Measurements from ENCODE around the gene CA10. TPM values are rescaled to one million over a fixed set of nuclear protein-coding genes. Genes with fewer than 3 reads are reported as not detected.

CA10 gene
- total RNA-seq, 2 donors from 2014 or later, result not detected

GRCh38 chr17:51751072-51751471 lies 407.4 kb downstream of the CA10 start:
- H3K4me1 ChIP-seq (ENCODE audit: control insufficient read depth in 1 of 2, low read depth in 2 of 2), result no peaks in the 10 kb centered on the region
- DNase-seq (ENCODE audit: low spot score) (no peak), ATAC-seq (ENCODE audit: insufficient number of reproducible peaks, low FRiP score, low read depth) (no peak)
- no peaks in the 10 kb centered on the region for H3K27me3 ChIP-seq (replicated peaks; ENCODE audit: insufficient read depth)
- no peak overlapping the region for H3K4me3 ChIP-seq
- no peaks in the 10 kb centered on the region for H3K9me3 ChIP-seq
- no peaks in the 10 kb centered on the region for H3K36me3 ChIP-seq
- no peak for TF ChIP-seq CTCF (IDR thresholded peaks at IDR 0.05)
- no peak overlapping the region for H3K27ac ChIP-seq

- H3K9me3 ChIP-seq, result no peaks in the 10 kb centered on the region
- no peaks in the 10 kb centered on the region for H3K36me3 ChIP-seq
- H3K27me3 ChIP-seq (replicated peaks; ENCODE audit: insufficient read depth), result no peaks in the 10 kb centered on the region
- ATAC-seq (ENCODE audit: insufficient number of reproducible peaks, low FRiP score, low read depth) (no peak), DNase-seq (ENCODE audit: low spot score) (no peak)
- no peaks in the 10 kb centered on the region for H3K4me1 ChIP-seq (ENCODE audit: control insufficient read depth in 1 of 2, low read depth in 2 of 2)
- H3K27ac ChIP-seq, result no peak overlapping the region
- no peak overlapping the region for H3K4me3 ChIP-seq
- TF ChIP-seq CTCF (IDR thresholded peaks at IDR 0.05), result no peak
Observed at GRCh38 chr17:51748749-51749604, 409.5 kb downstream of the CA10 start.

GRCh38 chr17:51746421-51746820 lies 412.1 kb downstream of the CA10 start:
- H3K36me3 ChIP-seq, result no peaks in the 10 kb centered on the region

GRCh38 chr17:51745993-51746392 lies 412.5 kb downstream of the CA10 start:
- no peak for ATAC-seq (ENCODE audit: insufficient number of reproducible peaks, low FRiP score, low read depth)
- Histone ChIP-seq H3K9me3 (no peaks in the 10 kb centered on the region), H3K4me1 (ENCODE audit: control insufficient read depth in 1 of 2, low read depth in 2 of 2) (no peaks in the 10 kb centered on the region), H3K27ac (no peak overlapping the region), H3K27me3 (replicated peaks; ENCODE audit: insufficient read depth) (no peaks in the 10 kb centered on the region), H3K36me3 (no peaks in the 10 kb centered on the region), H3K4me3 (no peak overlapping the region)
- no peak for DNase-seq (ENCODE audit: low spot score)
- TF ChIP-seq CTCF (IDR thresholded peaks at IDR 0.05), result no peak

More at GRCh38 chr17:51746421-51746820, 412.1 kb downstream of the CA10 start:
- TF ChIP-seq CTCF (IDR thresholded peaks at IDR 0.05), result no peak
- Histone ChIP-seq H3K9me3 (no peaks in the 10 kb centered on the region), H3K27ac (no peak overlapping the region), H3K4me1 (ENCODE audit: control insufficient read depth in 1 of 2, low read depth in 2 of 2) (no peaks in the 10 kb centered on the region), H3K4me3 (no peak overlapping the region), H3K27me3 (replicated peaks; ENCODE audit: insufficient read depth) (no peaks in the 10 kb centered on the region)
- no peak for ATAC-seq (ENCODE audit: insufficient number of reproducible peaks, low FRiP score, low read depth)
- DNase-seq (ENCODE audit: low spot score), result no peak

GRCh38 chr17:51743477-51743876 lies 415.0 kb downstream of the CA10 start:
- Histone ChIP-seq H3K36me3 (no peaks in the 10 kb centered on the region), H3K27me3 (replicated peaks; ENCODE audit: insufficient read depth) (no peaks in the 10 kb centered on the region), H3K9me3 (no peaks in the 10 kb centered on the region), H3K27ac (no peak overlapping the region), H3K4me1 (ENCODE audit: control insufficient read depth in 1 of 2, low read depth in 2 of 2) (no peaks in the 10 kb centered on the region), H3K4me3 (no peak overlapping the region)
- no peak for TF ChIP-seq CTCF (IDR thresholded peaks at IDR 0.05)
- no peak for ATAC-seq (ENCODE audit: insufficient number of reproducible peaks, low FRiP score, low read depth)
- no peak for DNase-seq (ENCODE audit: low spot score)
